AG04449 (cell line): ENCODE measurements around the gene YY2.

Experiments used
- CTCF ChIA-PET: fragments of 350-600 bp; formaldehyde crosslinking; extraction: SDS; loops from one replicate; lab custom pipeline; 2021; ENCODE audit warnings: antibody characterized with exemption; lab: Yijun Ruan, JAX
- POLR2A ChIA-PET: fragments of 400-600, 350-600 bp; formaldehyde crosslinking; extraction: SDS; loops from one replicate; lab custom pipeline; 2020; ENCODE audit warnings: antibody characterized with exemption, inconsistent platforms; lab: Yijun Ruan, JAX
- DNase-seq: peaks from one replicate; pipeline ENCODE4 v3.0.0-alpha.2; 2010; ENCODE audit warnings: low read depth, low spot score
- H3K4me3 ChIP-seq: 2 replicates; pipeline ENCODE4 v1.5.1; 2011; ENCODE audit warnings: low read depth, mild to moderate bottlenecking, control low read depth, low read length
- CTCF ChIP-seq: IDR thresholded peaks from one replicate; pipeline ENCODE4 v1.5.1; 2011; ENCODE audit warnings: mild to moderate bottlenecking, moderate library complexity, low read length, control low read depth, inconsistent platforms; ENCODE audit not compliant: insufficient read depth; ENCODE audit errors: missing control alignments

Gene YY2

DNA sequence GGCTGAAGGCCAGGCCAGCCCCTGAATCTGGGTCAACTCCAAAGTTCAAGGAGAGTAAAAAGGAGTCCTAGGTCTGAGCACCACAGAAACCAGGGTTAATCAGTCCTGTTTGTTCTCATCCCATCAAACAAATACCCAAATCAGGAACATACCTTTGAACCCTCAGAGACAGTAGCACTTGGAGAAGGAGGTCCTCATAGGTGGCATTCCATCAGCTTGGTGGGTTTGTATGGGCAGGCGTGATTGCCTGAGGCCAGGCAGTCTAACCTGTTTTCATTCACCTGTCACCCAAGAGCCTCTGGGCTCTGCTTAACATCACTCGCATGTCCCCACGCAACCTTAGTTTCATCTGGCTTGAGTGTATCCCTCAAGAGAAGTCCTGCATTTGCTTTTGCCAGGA lies 33.9 kb upstream of the YY2 start:
- ChIA-PET POLR2A (no interaction called here), CTCF (interaction anchor here (2.3 kb wide), 1 partner anchor 164 kb away, joined by 6 read pairs; no protein-coding TSS in a partner anchor)
- TF ChIP-seq CTCF: no peak

GRCh38 chrX:21831496-21831895 lies 24.3 kb upstream of the YY2 start:
- no peak for TF ChIP-seq CTCF
- ChIA-PET POLR2A (no interaction called here), CTCF (no interaction called here)
- no peak for DNase-seq
- H3K4me3 ChIP-seq: no peak overlapping the region

More for the DNA sequence above, 33.9 kb upstream of the YY2 start:
- DNase-seq: no peak
- no peak overlapping the region for H3K4me3 ChIP-seq

GRCh38 chrX:21837056-21837455 lies 18.7 kb upstream of the YY2 start:
- ChIA-PET POLR2A (no interaction called here), CTCF (interaction anchor here (1.3 kb wide), 1 partner anchor 138 kb away, joined by 5 read pairs; no protein-coding TSS in a partner anchor)
- TF ChIP-seq CTCF: no peak
- no peak for DNase-seq
- no peak overlapping the region for H3K4me3 ChIP-seq

DNA sequence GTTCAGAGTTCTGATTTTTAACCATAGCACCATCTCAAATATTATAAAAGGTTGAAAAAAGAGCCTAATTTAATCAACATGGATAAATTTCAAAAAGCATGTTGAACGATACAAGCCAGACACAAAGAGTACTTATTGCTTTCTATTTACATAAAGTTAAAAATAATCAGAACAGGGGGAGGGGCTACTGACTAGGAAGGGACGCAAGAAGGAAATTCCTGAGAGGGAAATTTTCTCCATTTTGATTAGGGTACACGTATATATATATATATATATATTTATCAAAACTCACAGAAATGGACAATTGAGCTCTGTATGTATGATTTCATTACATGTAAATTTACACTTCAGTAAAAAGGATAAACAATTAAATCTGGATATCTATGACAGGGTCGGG lies 16.9 kb upstream of the YY2 start:
- TF ChIP-seq CTCF: no peak
- DNase-seq: no peak
- POLR2A ChIA-PET: interaction anchor here (1.0 to 1.4 kb wide), 3 partner anchors 26 to 137 kb away, joined by 3 read pairs; no protein-coding TSS in a partner anchor
- CTCF ChIA-PET: interaction anchor here (1.3 to 3.4 kb wide), 4 partner anchors 134 to 1309 kb away, joined by 4 to 15 read pairs (median 10); no protein-coding TSS in a partner anchor
- H3K4me3 ChIP-seq: peak overlapping the region; percentile 74

GRCh38 chrX:21839334-21840192 lies 16.2 kb upstream of the YY2 start, which contains the start of gene MBTPS2:
Gene MBTPS2 (plus strand): TSS chrX:21839617. CDS start chrX:21839735, 118 bp downstream.
- POLR2A ChIA-PET: interaction anchor here (1.0 to 1.4 kb wide), 3 partner anchors 27 to 136 kb away, joined by 3 read pairs; no protein-coding TSS in a partner anchor
- CTCF ChIA-PET: interaction anchor here (1.3 to 3.4 kb wide), 4 partner anchors 133 to 1310 kb away, joined by 4 to 15 read pairs (median 10); no protein-coding TSS in a partner anchor
- peak; percentile 21 for TF ChIP-seq CTCF
- H3K4me3 ChIP-seq: peak within 1 kb of the TSS; percentile 74
- DNase-seq: peak; percentile 60

DNA sequence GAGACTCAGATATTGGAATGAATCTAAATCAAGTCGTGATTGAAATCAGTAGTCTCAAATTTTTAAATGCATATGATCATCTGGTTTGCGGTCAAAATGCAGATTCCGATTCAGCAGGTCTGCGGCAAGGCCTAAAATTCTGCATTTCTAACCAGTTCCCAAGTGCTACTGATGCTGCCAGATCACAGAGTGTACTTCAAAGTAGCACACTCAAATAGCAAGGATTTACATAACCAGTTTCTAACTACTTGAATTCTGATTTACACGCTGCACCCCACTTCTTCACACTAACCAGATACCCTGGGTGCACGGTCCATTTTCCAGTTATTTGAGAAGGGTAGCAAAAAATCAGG lies 15.6 kb upstream of the YY2 start:
- H3K4me3 ChIP-seq: peak overlapping the region; percentile 74
- ChIA-PET CTCF (interaction anchor here (3.4 kb wide), 1 partner anchor 145 kb away, joined by 13 read pairs; no protein-coding TSS in a partner anchor), POLR2A (interaction anchor here (1.4 kb wide), 1 partner anchor 135 kb away, joined by 3 read pairs; no protein-coding TSS in a partner anchor)
- DNase-seq: no peak
- TF ChIP-seq CTCF: no peak
